ENCODE data around the gene DMD. TPM values are rescaled to one million over a fixed set of nuclear protein-coding genes. Genes with fewer than 3 reads are reported as not detected.

The DMD gene
- total RNA-seq, 2 experiments from 2014 or later: 0.14 to 0.37 TPM

DNA sequence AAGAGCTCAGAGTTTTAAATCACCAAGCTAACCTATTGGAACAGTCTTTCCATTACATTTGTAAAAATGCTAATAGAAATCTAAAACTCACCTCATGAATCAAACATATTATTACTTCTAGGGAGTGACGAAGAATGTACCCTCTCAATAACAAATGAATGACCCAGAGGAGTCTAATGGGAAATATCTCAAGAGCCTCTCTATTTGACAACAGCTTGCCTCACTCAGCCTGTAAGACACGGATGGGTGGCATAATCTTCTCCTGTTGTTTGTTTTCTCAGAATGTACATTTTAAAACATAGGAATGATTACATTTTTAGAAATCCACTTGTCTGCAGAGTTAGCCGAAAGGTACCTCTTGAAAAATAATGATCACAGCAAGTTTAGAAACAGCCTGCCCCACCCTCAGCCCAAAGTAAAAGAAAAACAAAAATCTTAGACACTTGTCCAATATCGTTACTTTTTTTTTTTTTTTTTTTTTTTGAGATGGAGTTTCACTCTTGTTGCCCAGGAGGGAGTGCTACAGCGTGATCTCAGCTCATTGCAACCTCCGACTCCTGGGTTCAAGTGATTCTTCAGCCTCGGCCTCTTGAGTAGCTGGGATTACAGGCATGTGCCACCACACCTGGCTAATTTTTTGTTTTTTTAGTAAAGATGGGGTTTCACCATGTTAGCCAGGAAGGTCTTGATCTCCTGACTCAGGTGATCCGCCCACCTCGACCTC lies 1955.9 kb downstream of the DMD start:
- CTCF ChIA-PET: no interaction called here
- intact Hi-C loops (cut with micrococcal nuclease): no loop called here
- H3K4me3 Mint-ChIP-seq: no peak overlapping the region
- H3K4me1 Mint-ChIP-seq (ENCODE audit: low read depth): no peaks in the 10 kb centered on the region
- H3K36me3 Mint-ChIP-seq (ENCODE audit: low read depth): no peaks in the 10 kb centered on the region
- DNase-seq: no peak
- no peaks in the 10 kb centered on the region for H3K27me3 Mint-ChIP-seq (ENCODE audit: low read depth)
- no peak overlapping the region for H3K27ac Mint-ChIP-seq
- H3K9me3 Mint-ChIP-seq: no peaks in the 10 kb centered on the region

DNA sequence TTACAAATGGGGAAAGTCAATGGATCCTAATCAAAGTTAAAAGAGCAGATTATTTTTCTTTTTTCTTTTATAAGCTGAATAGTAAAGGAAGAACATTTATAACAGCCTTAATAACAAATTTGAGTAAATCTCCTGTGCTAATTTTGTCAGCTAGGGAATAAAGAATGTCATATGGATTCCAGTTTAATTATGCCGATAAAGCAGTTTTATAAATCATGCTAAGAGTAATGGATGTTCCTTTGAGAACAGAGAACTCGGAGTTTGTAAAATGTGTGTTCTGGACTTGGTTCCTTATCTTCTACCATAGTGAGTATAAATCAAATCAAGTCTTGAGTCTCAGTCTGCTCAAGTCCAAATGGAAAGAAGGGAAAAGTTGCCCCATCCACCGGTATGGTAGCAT lies 1959.2 kb downstream of the DMD start:
- H3K27ac Mint-ChIP-seq: no peak overlapping the region
- CTCF ChIA-PET: no interaction called here
- H3K36me3 Mint-ChIP-seq (ENCODE audit: low read depth): no peaks in the 10 kb centered on the region
- no peaks in the 10 kb centered on the region for H3K9me3 Mint-ChIP-seq
- H3K27me3 Mint-ChIP-seq (ENCODE audit: low read depth): peaks cover 3% of the 10 kb centered on the region
- intact Hi-C loops (cut with micrococcal nuclease): no loop called here
- no peaks in the 10 kb centered on the region for H3K4me1 Mint-ChIP-seq (ENCODE audit: low read depth)
- no peak overlapping the region for H3K4me3 Mint-ChIP-seq
- no peak for DNase-seq

DNA sequence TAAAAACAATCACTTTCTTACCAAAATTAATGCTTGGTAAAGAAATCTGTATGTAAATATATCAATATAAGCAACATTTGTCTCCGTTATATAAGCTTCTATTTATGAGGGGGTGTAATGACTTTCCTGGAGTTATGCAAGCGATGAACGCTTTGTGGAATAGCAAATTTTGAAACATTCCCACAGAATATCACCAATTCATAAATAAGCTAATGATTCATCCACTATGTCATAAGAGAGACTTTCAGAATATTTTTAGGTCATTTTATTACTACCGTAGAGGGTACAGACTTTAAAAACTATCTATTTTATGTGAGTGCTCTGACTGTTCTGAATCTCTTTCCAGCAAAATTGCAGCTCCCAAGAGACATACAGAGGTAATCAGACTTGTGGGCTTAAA lies 1960.0 kb downstream of the DMD start:
- H3K27ac Mint-ChIP-seq: no peak overlapping the region
- DNase-seq: no peak
- peaks cover 3% of the 10 kb centered on the region for H3K27me3 Mint-ChIP-seq (ENCODE audit: low read depth)
- no peaks in the 10 kb centered on the region for H3K9me3 Mint-ChIP-seq
- intact Hi-C loops (cut with micrococcal nuclease): no loop called here
- CTCF ChIA-PET: no interaction called here
- H3K36me3 Mint-ChIP-seq (ENCODE audit: low read depth): no peaks in the 10 kb centered on the region
- no peaks in the 10 kb centered on the region for H3K4me1 Mint-ChIP-seq (ENCODE audit: low read depth)
- no peak overlapping the region for H3K4me3 Mint-ChIP-seq

DNA sequence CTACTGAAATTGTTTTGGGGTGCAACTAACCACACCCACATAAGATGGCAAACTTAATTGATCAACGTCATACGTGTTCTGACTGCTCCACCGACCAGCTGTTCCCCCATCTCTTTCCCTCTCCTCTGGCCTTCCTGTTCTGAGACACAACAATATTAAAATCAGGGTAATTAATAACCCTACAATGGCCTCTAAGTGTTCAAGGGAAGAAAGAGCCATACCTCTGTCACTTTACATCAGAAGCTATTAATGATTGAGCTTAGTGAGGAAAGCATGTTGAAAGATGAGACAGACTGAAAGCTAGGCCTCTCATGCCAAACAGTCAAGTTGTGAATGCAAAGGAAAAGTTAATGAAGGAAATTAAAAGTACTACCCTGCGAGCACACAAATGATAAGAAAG lies 1965.6 kb downstream of the DMD start:
- peaks cover 3% of the 10 kb centered on the region for H3K27me3 Mint-ChIP-seq (ENCODE audit: low read depth)
- CTCF ChIA-PET: no interaction called here
- no peaks in the 10 kb centered on the region for H3K36me3 Mint-ChIP-seq (ENCODE audit: low read depth)
- DNase-seq: no peak
- H3K9me3 Mint-ChIP-seq: no peaks in the 10 kb centered on the region
- H3K4me1 Mint-ChIP-seq (ENCODE audit: low read depth): no peaks in the 10 kb centered on the region
- H3K4me3 Mint-ChIP-seq: no peak overlapping the region
- intact Hi-C loops (cut with micrococcal nuclease): no loop called here
- H3K27ac Mint-ChIP-seq: no peak overlapping the region

DNA sequence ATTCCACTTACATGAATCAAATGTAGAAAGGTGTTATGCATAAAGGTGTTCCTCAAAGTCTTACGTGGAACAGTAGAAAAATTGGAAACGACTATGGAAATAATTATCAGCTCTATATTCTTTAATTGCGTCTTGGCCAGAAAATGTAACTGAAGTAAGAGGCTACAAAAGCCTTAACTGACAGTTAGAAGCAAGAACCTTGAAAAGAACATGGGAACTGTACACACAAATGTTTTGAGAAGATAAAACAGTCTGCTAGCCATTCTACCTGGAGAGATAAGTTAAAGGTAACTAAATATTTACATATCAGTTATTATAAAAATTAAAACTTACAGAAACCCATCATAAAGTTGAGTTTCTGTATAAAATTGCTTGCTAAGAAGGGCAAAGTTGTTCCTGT lies 1967.5 kb downstream of the DMD start:
- no peak for DNase-seq
- no peak overlapping the region for H3K27ac Mint-ChIP-seq
- CTCF ChIA-PET: no interaction called here
- no peaks in the 10 kb centered on the region for H3K27me3 Mint-ChIP-seq (ENCODE audit: low read depth)
- intact Hi-C loops (cut with micrococcal nuclease): no loop called here
- H3K4me1 Mint-ChIP-seq (ENCODE audit: low read depth): no peaks in the 10 kb centered on the region
- no peaks in the 10 kb centered on the region for H3K36me3 Mint-ChIP-seq (ENCODE audit: low read depth)
- no peak overlapping the region for H3K4me3 Mint-ChIP-seq
- H3K9me3 Mint-ChIP-seq: no peaks in the 10 kb centered on the region

DNA sequence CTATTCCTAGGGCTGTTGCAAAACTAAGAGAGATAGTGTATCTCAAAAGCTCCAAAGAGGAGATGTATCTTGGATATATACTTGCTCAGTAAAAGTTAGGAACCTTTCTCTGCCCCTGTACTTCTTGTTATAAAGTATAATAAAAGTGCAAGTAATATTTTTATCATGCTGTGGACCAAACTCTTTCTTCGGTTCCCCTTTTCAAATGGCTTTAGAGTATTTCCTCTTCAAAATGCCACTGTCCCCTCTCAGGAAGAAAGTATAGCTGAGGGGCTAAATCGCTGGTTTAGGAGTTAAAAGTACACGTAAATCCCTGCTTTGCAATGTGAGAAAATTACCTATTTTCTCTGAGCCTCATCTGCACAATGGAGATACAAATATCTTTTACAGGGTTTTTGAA lies 1970.4 kb downstream of the DMD start:
- Mint-ChIP-seq H3K9me3 (no peaks in the 10 kb centered on the region), H3K4me3 (no peak overlapping the region), H3K27me3 (ENCODE audit: low read depth) (no peaks in the 10 kb centered on the region), H3K36me3 (ENCODE audit: low read depth) (no peaks in the 10 kb centered on the region), H3K4me1 (ENCODE audit: low read depth) (no peaks in the 10 kb centered on the region), H3K27ac (no peak overlapping the region)
- CTCF ChIA-PET: no interaction called here
- DNase-seq: no peak
- intact Hi-C loops (cut with micrococcal nuclease): no loop called here

DNA sequence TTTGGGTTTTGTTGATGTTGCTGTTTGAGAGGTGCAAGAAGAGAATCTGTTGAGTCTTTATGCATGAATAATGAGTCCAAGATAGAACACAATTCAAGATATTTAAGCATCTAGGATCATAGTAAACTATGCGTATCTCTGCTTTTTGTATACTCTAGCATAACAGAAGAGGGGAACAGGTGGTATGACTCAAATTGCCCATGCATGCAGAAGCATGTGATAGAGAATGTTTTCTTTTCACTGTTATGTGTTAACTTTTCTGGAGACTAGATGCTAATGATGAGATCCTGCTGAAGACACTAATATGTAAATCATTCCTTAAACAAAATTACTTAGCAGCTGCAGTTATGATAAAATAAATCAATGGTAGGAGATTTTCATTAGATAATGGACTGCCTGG lies 1974.2 kb downstream of the DMD start:
- no peaks in the 10 kb centered on the region for H3K9me3 Mint-ChIP-seq
- CTCF ChIA-PET: no interaction called here
- no peak overlapping the region for H3K27ac Mint-ChIP-seq
- H3K4me3 Mint-ChIP-seq: no peak overlapping the region
- no peak for DNase-seq
- no peaks in the 10 kb centered on the region for H3K36me3 Mint-ChIP-seq (ENCODE audit: low read depth)
- intact Hi-C loops (cut with micrococcal nuclease): no loop called here
- no peaks in the 10 kb centered on the region for H3K4me1 Mint-ChIP-seq (ENCODE audit: low read depth)
- no peaks in the 10 kb centered on the region for H3K27me3 Mint-ChIP-seq (ENCODE audit: low read depth)

DNA sequence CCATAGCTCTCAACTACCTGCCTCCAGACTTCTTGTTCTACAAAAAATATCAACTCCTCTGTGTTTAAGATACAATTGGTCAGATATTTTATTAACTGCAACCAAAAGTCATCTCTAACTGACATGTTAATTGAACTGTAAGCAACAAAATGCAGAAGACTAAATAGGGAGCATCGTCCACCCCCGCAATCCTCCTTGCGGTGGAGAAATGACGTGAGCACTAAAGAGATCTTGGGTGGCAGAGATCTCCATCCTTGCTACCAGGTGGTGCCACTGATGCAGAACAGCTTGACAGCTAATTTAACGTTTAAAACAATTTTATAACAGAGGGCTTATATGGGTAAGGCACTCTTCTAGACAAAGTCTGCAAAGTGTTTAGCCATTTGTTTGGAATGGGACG lies 1975.1 kb downstream of the DMD start:
- Mint-ChIP-seq H3K4me1 (ENCODE audit: low read depth) (no peaks in the 10 kb centered on the region), H3K4me3 (no peak overlapping the region), H3K27ac (no peak overlapping the region), H3K9me3 (no peaks in the 10 kb centered on the region), H3K36me3 (ENCODE audit: low read depth) (no peaks in the 10 kb centered on the region), H3K27me3 (ENCODE audit: low read depth) (no peaks in the 10 kb centered on the region)
- intact Hi-C loops (cut with micrococcal nuclease): no loop called here
- CTCF ChIA-PET: no interaction called here
- DNase-seq: no peak

DNA sequence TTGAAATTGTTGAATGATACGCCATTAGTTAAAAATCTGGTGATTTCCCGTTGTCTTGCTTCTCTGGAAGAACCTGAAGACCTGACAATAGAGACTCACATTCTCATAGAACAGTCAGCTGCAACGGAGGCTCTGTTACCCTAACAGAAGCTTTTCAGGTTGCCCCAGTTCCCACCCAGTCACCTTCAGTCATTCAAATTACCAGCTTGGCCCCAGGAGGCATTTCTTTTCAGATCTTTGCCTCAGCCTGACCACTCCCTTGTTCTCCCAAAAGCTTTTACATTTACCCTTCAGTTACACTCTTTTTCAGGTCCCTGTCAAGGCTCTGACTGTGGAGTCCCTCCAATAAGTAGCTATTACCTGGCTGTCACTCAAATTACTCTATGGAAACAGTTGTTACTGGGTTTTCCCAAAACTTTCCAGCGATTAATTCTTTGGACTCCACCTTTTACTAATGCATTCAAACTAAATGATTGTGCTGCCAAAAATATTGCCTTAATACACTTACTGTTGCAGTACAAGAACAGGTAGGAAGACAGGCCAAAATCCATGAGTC lies 1977.3 kb downstream of the DMD start:
- DNase-seq: no peak
- Mint-ChIP-seq H3K36me3 (ENCODE audit: low read depth) (no peaks in the 10 kb centered on the region), H3K27me3 (ENCODE audit: low read depth) (no peaks in the 10 kb centered on the region), H3K4me1 (ENCODE audit: low read depth) (no peaks in the 10 kb centered on the region), H3K4me3 (no peak overlapping the region), H3K9me3 (no peaks in the 10 kb centered on the region), H3K27ac (no peak overlapping the region)
- CTCF ChIA-PET: no interaction called here
- intact Hi-C loops (cut with micrococcal nuclease): no loop called here

DNA sequence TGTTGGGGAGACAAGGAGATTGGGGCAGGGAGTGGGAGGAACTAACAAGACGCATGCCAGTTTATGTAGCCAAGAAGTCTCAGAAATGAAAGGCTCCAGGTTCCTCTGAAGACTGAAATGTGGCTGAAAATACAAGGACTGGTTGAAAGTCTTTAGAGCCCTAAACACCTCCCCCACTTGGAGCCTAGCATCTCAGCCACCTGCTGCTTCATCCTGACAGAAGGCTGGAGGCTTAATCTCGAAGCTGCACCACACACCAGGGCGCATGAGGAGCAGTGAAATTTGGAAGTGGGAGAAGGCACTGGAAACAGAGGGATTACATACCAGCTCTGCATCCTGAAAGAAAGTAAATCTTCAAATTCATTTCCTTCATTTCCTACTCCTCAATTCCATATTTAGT lies 1978.8 kb downstream of the DMD start:
- intact Hi-C loops (cut with micrococcal nuclease): loop anchor here (1.0 kb wide), 1 partner anchor 58 kb away; no protein-coding TSS in a partner anchor
- no peak for DNase-seq
- H3K27me3 Mint-ChIP-seq (ENCODE audit: low read depth): no peaks in the 10 kb centered on the region
- no peaks in the 10 kb centered on the region for H3K9me3 Mint-ChIP-seq
- H3K4me3 Mint-ChIP-seq: no peak overlapping the region
- H3K27ac Mint-ChIP-seq: no peak overlapping the region
- CTCF ChIA-PET: no interaction called here
- H3K4me1 Mint-ChIP-seq (ENCODE audit: low read depth): no peaks in the 10 kb centered on the region
- no peaks in the 10 kb centered on the region for H3K36me3 Mint-ChIP-seq (ENCODE audit: low read depth)

DNA sequence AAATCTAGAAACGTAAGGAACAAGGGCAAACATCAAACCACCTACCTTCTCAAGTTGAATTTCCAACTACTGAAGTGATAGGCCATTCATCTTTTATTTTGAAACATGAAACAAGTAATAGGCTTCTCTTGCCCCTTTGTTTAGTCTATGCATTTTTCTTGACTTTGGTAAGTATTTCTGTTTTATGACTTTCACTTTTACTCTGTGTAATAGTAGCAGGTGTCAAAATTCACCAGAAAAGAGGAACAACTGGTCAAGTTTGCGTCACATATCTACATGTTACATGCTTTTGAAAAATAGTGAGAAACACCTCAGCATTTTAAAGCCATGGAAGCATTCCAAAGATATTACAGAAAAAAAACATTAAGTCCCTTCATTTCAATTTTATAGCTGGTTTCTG lies 1982.4 kb downstream of the DMD start:
- intact Hi-C loops (cut with micrococcal nuclease): no loop called here
- no peak overlapping the region for H3K27ac Mint-ChIP-seq
- no peak for DNase-seq
- no peaks in the 10 kb centered on the region for H3K36me3 Mint-ChIP-seq (ENCODE audit: low read depth)
- H3K4me3 Mint-ChIP-seq: no peak overlapping the region
- no peaks in the 10 kb centered on the region for H3K4me1 Mint-ChIP-seq (ENCODE audit: low read depth)
- H3K27me3 Mint-ChIP-seq (ENCODE audit: low read depth): no peaks in the 10 kb centered on the region
- CTCF ChIA-PET: no interaction called here
- H3K9me3 Mint-ChIP-seq: no peaks in the 10 kb centered on the region

DNA sequence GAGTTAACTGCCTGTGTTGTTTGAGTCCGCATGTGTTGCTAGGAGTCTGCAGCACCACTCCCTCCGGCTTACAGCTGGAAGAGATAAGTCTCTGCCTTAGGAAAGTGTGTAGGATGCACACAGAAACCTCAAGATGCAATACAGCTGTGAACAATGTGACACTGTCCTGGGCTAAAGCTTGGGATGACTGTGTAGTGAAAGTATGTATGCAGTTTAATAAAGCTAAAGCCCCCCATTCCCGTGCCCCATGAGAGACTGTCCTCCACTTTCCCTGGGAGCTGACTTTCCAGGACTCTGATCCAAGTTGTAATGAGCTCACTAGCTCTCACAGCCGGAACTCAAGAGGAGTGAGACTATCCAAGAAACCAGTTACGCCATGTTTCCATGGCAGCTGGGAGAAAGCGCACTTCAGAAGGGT lies 1982.9 kb downstream of the DMD start:
- DNase-seq: no peak
- Mint-ChIP-seq H3K36me3 (ENCODE audit: low read depth) (no peaks in the 10 kb centered on the region), H3K4me3 (no peak overlapping the region), H3K27ac (no peak overlapping the region), H3K27me3 (ENCODE audit: low read depth) (no peaks in the 10 kb centered on the region), H3K4me1 (ENCODE audit: low read depth) (no peaks in the 10 kb centered on the region), H3K9me3 (no peaks in the 10 kb centered on the region)
- intact Hi-C loops (cut with micrococcal nuclease): no loop called here
- CTCF ChIA-PET: no interaction called here

DNA sequence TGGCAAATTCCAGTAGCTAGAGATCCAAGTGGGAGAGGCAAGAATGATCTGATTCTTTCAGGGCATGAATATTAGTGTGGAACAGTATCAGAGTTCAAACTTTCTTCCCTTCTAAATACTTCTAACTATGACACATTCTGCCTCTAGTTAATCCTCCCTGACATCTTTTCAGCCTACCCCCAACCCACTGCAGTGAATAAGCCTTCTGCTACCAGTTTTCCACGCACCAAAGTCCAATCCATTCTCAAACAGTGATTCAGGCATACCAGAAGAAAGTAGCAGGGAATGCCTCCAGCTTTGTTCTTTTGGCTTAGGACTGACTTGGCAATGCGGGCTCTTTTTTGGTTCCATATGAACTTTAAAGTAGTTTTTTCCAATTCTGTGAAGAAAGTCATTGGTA lies 1984.1 kb downstream of the DMD start:
- no peak overlapping the region for H3K27ac Mint-ChIP-seq
- no peaks in the 10 kb centered on the region for H3K4me1 Mint-ChIP-seq (ENCODE audit: low read depth)
- CTCF ChIA-PET: no interaction called here
- DNase-seq: no peak
- no peaks in the 10 kb centered on the region for H3K27me3 Mint-ChIP-seq (ENCODE audit: low read depth)
- no peaks in the 10 kb centered on the region for H3K9me3 Mint-ChIP-seq
- intact Hi-C loops (cut with micrococcal nuclease): no loop called here
- no peaks in the 10 kb centered on the region for H3K36me3 Mint-ChIP-seq (ENCODE audit: low read depth)
- H3K4me3 Mint-ChIP-seq: no peak overlapping the region
